ENCODE data around the gene PRKN.

Gene PRKN

GRCh38 chr6:161365633-161366032, 1361.9 kb downstream of the PRKN start:
- TF ChIP-seq, protein P1, sequence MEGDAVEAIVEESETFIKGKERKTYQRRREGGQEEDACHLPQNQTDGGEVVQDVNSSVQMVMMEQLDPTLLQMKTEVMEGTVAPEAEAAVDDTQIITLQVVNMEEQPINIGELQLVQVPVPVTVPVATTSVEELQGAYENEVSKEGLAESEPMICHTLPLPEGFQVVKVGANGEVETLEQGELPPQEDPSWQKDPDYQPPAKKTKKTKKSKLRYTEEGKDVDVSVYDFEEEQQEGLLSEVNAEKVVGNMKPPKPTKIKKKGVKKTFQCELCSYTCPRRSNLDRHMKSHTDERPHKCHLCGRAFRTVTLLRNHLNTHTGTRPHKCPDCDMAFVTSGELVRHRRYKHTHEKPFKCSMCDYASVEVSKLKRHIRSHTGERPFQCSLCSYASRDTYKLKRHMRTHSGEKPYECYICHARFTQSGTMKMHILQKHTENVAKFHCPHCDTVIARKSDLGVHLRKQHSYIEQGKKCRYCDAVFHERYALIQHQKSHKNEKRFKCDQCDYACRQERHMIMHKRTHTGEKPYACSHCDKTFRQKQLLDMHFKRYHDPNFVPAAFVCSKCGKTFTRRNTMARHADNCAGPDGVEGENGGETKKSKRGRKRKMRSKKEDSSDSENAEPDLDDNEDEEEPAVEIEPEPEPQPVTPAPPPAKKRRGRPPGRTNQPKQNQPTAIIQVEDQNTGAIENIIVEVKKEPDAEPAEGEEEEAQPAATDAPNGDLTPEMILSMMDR (IDR thresholded peaks at IDR 0.05), result no peak
- H3K9me3 ChIP-seq, result peaks cover 0 to 18% (median 0%) of the 10 kb centered on the region in 3 donors
- H3K36me3 ChIP-seq, result no peaks in the 10 kb centered on the region
- H3K4me3 ChIP-seq, result no peak overlapping the region
- intact Hi-C loops (cut with DNase I; ENCODE audit: low total_unique reads), result no loop called here
- no peak overlapping the region for H3K27ac ChIP-seq
- no peak for DNase-seq
- H3K27me3 ChIP-seq, result no peaks in the 10 kb centered on the region
- H3K4me1 ChIP-seq, result no peaks in the 10 kb centered on the region

DNA sequence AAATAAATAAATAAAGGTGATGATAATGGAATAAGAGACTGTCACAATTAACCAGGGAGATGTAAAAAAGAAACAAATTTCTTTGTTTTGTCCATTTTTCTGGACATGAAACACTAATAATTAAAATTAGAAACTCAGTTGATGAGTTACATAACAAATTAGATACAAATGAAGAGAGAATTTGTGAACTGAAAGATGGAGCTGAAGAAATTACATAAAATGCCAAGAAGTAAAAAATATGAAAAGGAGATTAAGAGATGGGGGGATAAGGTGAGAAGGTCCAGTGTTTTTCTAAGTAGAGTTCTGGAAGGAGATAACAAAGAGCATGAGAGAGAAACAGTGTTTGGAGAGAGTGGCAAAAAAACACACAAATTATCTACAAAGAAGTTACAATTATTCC, 1364.3 kb downstream of the PRKN start:
- Histone ChIP-seq H3K27me3 (no peaks in the 10 kb centered on the region), H3K36me3 (no peaks in the 10 kb centered on the region), H3K4me1 (no peaks in the 10 kb centered on the region), H3K9me3 (peaks cover 0 to 18% (median 0%) of the 10 kb centered on the region in 3 donors), H3K4me3 (no peak overlapping the region), H3K27ac (no peak overlapping the region)
- TF ChIP-seq, protein P1 (IDR thresholded peaks at IDR 0.05), result no peak
- intact Hi-C loops (cut with DNase I; ENCODE audit: low total_unique reads), result no loop called here
- no peak for DNase-seq

DNA sequence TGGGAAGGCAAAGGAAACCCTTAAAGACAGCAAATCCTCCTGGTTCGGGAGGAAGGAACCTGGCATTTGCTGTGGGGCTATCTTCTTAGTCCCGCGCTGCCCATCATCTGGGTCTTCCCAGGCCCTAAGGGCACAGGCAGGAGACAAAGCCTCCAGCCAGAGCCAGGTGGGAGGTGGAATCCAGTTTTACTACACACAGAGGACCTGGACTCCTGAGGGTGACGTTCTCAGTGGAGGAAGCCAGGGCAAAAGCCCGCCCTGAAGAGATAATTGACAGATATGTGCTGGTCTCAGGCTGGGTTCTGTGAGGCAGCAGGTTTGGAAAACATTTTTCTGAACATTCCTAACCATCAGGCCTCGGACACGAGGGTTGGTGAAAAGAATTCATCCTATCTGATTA, 1365.3 kb downstream of the PRKN start:
- H3K4me1 ChIP-seq, result no peaks in the 10 kb centered on the region
- DNase-seq, result no peak
- H3K9me3 ChIP-seq, result peaks cover 0 to 18% (median 0%) of the 10 kb centered on the region in 3 donors
- H3K27me3 ChIP-seq, result no peaks in the 10 kb centered on the region
- H3K4me3 ChIP-seq, result no peak overlapping the region
- TF ChIP-seq, protein P1 (IDR thresholded peaks at IDR 0.05), result no peak
- intact Hi-C loops (cut with DNase I; ENCODE audit: low total_unique reads), result no loop called here
- H3K27ac ChIP-seq, result no peak overlapping the region
- no peaks in the 10 kb centered on the region for H3K36me3 ChIP-seq

GRCh38 chr6:161361529-161361928, 1366.0 kb downstream of the PRKN start:
- intact Hi-C loops (cut with DNase I; ENCODE audit: low total_unique reads), result no loop called here
- Histone ChIP-seq H3K9me3 (peaks cover 0 to 18% (median 0%) of the 10 kb centered on the region in 3 donors), H3K36me3 (no peaks in the 10 kb centered on the region), H3K4me1 (no peaks in the 10 kb centered on the region), H3K27me3 (no peaks in the 10 kb centered on the region), H3K27ac (no peak overlapping the region), H3K4me3 (no peak overlapping the region)
- TF ChIP-seq, protein P1 (IDR thresholded peaks at IDR 0.05), result no peak
- no peak for DNase-seq

GRCh38 chr6:161360520-161360919, 1367.0 kb downstream of the PRKN start:
- Histone ChIP-seq H3K36me3 (no peaks in the 10 kb centered on the region), H3K27me3 (no peaks in the 10 kb centered on the region), H3K9me3 (peaks cover 0 to 18% (median 0%) of the 10 kb centered on the region in 3 donors), H3K27ac (no peak overlapping the region), H3K4me1 (no peaks in the 10 kb centered on the region), H3K4me3 (no peak overlapping the region)
- DNase-seq, result no peak
- TF ChIP-seq, protein P1 (IDR thresholded peaks at IDR 0.05), result no peak
- intact Hi-C loops (cut with DNase I; ENCODE audit: low total_unique reads), result no loop called here

DNA sequence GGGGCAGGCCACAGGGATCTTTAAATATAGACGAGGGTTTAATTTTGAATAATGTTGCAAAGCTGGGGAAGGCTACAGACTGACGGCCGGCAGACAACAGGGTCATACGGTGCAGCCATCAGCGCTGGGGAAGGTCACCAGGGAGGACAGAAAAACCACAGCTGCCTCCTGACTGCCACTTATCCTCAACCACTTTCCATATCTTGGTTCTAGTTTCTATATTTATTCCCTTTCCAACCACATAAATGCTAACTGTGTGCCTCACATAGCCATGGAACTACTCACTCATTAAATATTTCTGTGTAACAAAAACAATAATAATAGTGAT, 1368.0 kb downstream of the PRKN start:
- Histone ChIP-seq H3K36me3 (no peaks in the 10 kb centered on the region), H3K27me3 (no peaks in the 10 kb centered on the region), H3K4me1 (no peaks in the 10 kb centered on the region), H3K27ac (no peak overlapping the region), H3K4me3 (no peak overlapping the region), H3K9me3 (peaks cover 0 to 18% (median 0%) of the 10 kb centered on the region in 3 donors)
- intact Hi-C loops (cut with DNase I; ENCODE audit: low total_unique reads), result no loop called here
- no peak for DNase-seq
- TF ChIP-seq, protein P1 (IDR thresholded peaks at IDR 0.05), result no peak

Measured in tibial artery (tissue), 4 donors.